Measurements from ENCODE around the gene RTN4R. TPM values are rescaled to one million over a fixed set of nuclear protein-coding genes. Genes with fewer than 3 reads are reported as not detected.
"Not testable (repeated sequence)": the region's sequence is repeated elsewhere in the genome, so short reads cannot be mapped to it uniquely, and the experiment has no call there.

The RTN4R gene
- polyA plus RNA-seq, 2 donors = 1.9 to 2.5 TPM

- H3K27ac ChIP-seq (ENCODE audit: low read depth in 2 of 2, low read length in 1 of 2) = no peak overlapping the region
- H3K4me1 ChIP-seq (ENCODE audit: control insufficient read depth in 2 of 2, insufficient read depth in 2 of 2, low read length in 1 of 2) = peaks cover 6 to 11% of the 10 kb centered on the region in 2 donors
- H3K9me3 ChIP-seq (ENCODE audit: control insufficient read depth in 2 of 2, insufficient read depth in 1 of 2, low read depth in 1 of 2, low read length in 1 of 2) = no peaks in the 10 kb centered on the region
- 80 to 82% methylated on average over 14 of the region's 14 CpGs for WGBS, 2 donors
- peaks cover 0 to 2% of the 10 kb centered on the region in 2 donors for H3K36me3 ChIP-seq (ENCODE audit: control insufficient read depth in 2 of 2, insufficient read depth in 2 of 2, low read length in 1 of 2)
- no peaks in the 10 kb centered on the region for H3K27me3 ChIP-seq (ENCODE audit: control insufficient read depth in 1 of 2, insufficient read depth in 2 of 2, low read length in 2 of 2)
- no peak overlapping the region for H3K4me3 ChIP-seq (ENCODE audit: low read depth in 1 of 2, low read length in 2 of 2)
Observed at GRCh38 chr22:20312396-20313191, 44.5 kb upstream of the RTN4R start.

- not testable (repeated sequence) for H3K4me3 ChIP-seq (ENCODE audit: low read depth in 1 of 2, low read length in 2 of 2); H3K36me3 ChIP-seq (ENCODE audit: control insufficient read depth in 2 of 2, insufficient read depth in 2 of 2, low read length in 1 of 2); H3K27ac ChIP-seq (ENCODE audit: low read depth in 2 of 2, low read length in 1 of 2); H3K9me3 ChIP-seq (ENCODE audit: control insufficient read depth in 2 of 2, insufficient read depth in 1 of 2, low read depth in 1 of 2, low read length in 1 of 2); H3K4me1 ChIP-seq (ENCODE audit: control insufficient read depth in 2 of 2, insufficient read depth in 2 of 2, low read length in 1 of 2); H3K27me3 ChIP-seq (ENCODE audit: control insufficient read depth in 1 of 2, insufficient read depth in 2 of 2, low read length in 2 of 2)
- WGBS, 2 donors = 80 to 89% methylated on average over 15 to 18 of the region's 20 CpGs
Observed at GRCh38 chr22:20311249-20312062, 43.3 kb upstream of the RTN4R start.

- not testable (repeated sequence) for H3K27ac ChIP-seq (ENCODE audit: low read depth in 2 of 2, low read length in 1 of 2); H3K9me3 ChIP-seq (ENCODE audit: control insufficient read depth in 2 of 2, insufficient read depth in 1 of 2, low read depth in 1 of 2, low read length in 1 of 2); H3K4me1 ChIP-seq (ENCODE audit: control insufficient read depth in 2 of 2, insufficient read depth in 2 of 2, low read length in 1 of 2); H3K4me3 ChIP-seq (ENCODE audit: low read depth in 1 of 2, low read length in 2 of 2); H3K27me3 ChIP-seq (ENCODE audit: control insufficient read depth in 1 of 2, insufficient read depth in 2 of 2, low read length in 2 of 2); H3K36me3 ChIP-seq (ENCODE audit: control insufficient read depth in 2 of 2, insufficient read depth in 2 of 2, low read length in 1 of 2)
- WGBS, 2 donors = 87 to 91% methylated on average over 6 of the region's 6 CpGs
Observed at GRCh38 chr22:20310773-20311172, 42.7 kb upstream of the RTN4R start.

- H3K9me3 ChIP-seq (ENCODE audit: control insufficient read depth in 2 of 2, insufficient read depth in 1 of 2, low read depth in 1 of 2, low read length in 1 of 2); H3K27ac ChIP-seq (ENCODE audit: low read depth in 2 of 2, low read length in 1 of 2); H3K4me3 ChIP-seq (ENCODE audit: low read depth in 1 of 2, low read length in 2 of 2); H3K4me1 ChIP-seq (ENCODE audit: control insufficient read depth in 2 of 2, insufficient read depth in 2 of 2, low read length in 1 of 2); H3K36me3 ChIP-seq (ENCODE audit: control insufficient read depth in 2 of 2, insufficient read depth in 2 of 2, low read length in 1 of 2); H3K27me3 ChIP-seq (ENCODE audit: control insufficient read depth in 1 of 2, insufficient read depth in 2 of 2, low read length in 2 of 2): not testable (repeated sequence)
- 71 to 83% methylated on average over 3 to 6 of the region's 7 CpGs for WGBS, 2 donors
Observed at GRCh38 chr22:20310180-20310579, 42.1 kb upstream of the RTN4R start.

- whole genome bisulfite sequencing, 2 donors = 63 to 77% methylated on average over 22 of the region's 22 CpGs
- H3K27me3 ChIP-seq (ENCODE audit: control insufficient read depth in 1 of 2, insufficient read depth in 2 of 2, low read length in 2 of 2); H3K4me3 ChIP-seq (ENCODE audit: low read depth in 1 of 2, low read length in 2 of 2); H3K36me3 ChIP-seq (ENCODE audit: control insufficient read depth in 2 of 2, insufficient read depth in 2 of 2, low read length in 1 of 2); H3K9me3 ChIP-seq (ENCODE audit: control insufficient read depth in 2 of 2, insufficient read depth in 1 of 2, low read depth in 1 of 2, low read length in 1 of 2); H3K27ac ChIP-seq (ENCODE audit: low read depth in 2 of 2, low read length in 1 of 2); H3K4me1 ChIP-seq (ENCODE audit: control insufficient read depth in 2 of 2, insufficient read depth in 2 of 2, low read length in 1 of 2): not testable (repeated sequence)
Observed at GRCh38 chr22:20308806-20309650, 40.9 kb upstream of the RTN4R start.

- H3K4me1 ChIP-seq (ENCODE audit: control insufficient read depth in 2 of 2, insufficient read depth in 2 of 2, low read length in 1 of 2); H3K27ac ChIP-seq (ENCODE audit: low read depth in 2 of 2, low read length in 1 of 2); H3K27me3 ChIP-seq (ENCODE audit: control insufficient read depth in 1 of 2, insufficient read depth in 2 of 2, low read length in 2 of 2); H3K4me3 ChIP-seq (ENCODE audit: low read depth in 1 of 2, low read length in 2 of 2); H3K9me3 ChIP-seq (ENCODE audit: control insufficient read depth in 2 of 2, insufficient read depth in 1 of 2, low read depth in 1 of 2, low read length in 1 of 2); H3K36me3 ChIP-seq (ENCODE audit: control insufficient read depth in 2 of 2, insufficient read depth in 2 of 2, low read length in 1 of 2): not testable (repeated sequence)
- WGBS, 2 donors = 73 to 82% methylated on average over 12 to 14 of the region's 14 CpGs
Observed at GRCh38 chr22:20307448-20308447, 39.6 kb upstream of the RTN4R start.

- 88 to 91% methylated on average over 12 to 21 of the region's 21 CpGs for WGBS, 2 donors
- H3K27me3 ChIP-seq (ENCODE audit: control insufficient read depth in 1 of 2, insufficient read depth in 2 of 2, low read length in 2 of 2); H3K36me3 ChIP-seq (ENCODE audit: control insufficient read depth in 2 of 2, insufficient read depth in 2 of 2, low read length in 1 of 2); H3K4me3 ChIP-seq (ENCODE audit: low read depth in 1 of 2, low read length in 2 of 2); H3K9me3 ChIP-seq (ENCODE audit: control insufficient read depth in 2 of 2, insufficient read depth in 1 of 2, low read depth in 1 of 2, low read length in 1 of 2); H3K4me1 ChIP-seq (ENCODE audit: control insufficient read depth in 2 of 2, insufficient read depth in 2 of 2, low read length in 1 of 2); H3K27ac ChIP-seq (ENCODE audit: low read depth in 2 of 2, low read length in 1 of 2): not testable (repeated sequence)
Observed at GRCh38 chr22:20306646-20307447, 38.7 kb upstream of the RTN4R start.

GRCh38 chr22:20305894-20306645 is 38.0 kb upstream of the RTN4R start:
- Histone ChIP-seq H3K4me1 (ENCODE audit: control insufficient read depth in 2 of 2, insufficient read depth in 2 of 2, low read length in 1 of 2) (peaks cover 0 to 8% of the 10 kb centered on the region in 2 donors), H3K4me3 (ENCODE audit: low read depth in 1 of 2, low read length in 2 of 2) (no peak overlapping the region), H3K27me3 (ENCODE audit: control insufficient read depth in 1 of 2, insufficient read depth in 2 of 2, low read length in 2 of 2) (no peaks in the 10 kb centered on the region), H3K9me3 (ENCODE audit: control insufficient read depth in 2 of 2, insufficient read depth in 1 of 2, low read depth in 1 of 2, low read length in 1 of 2) (no peaks in the 10 kb centered on the region), H3K36me3 (ENCODE audit: control insufficient read depth in 2 of 2, insufficient read depth in 2 of 2, low read length in 1 of 2) (no peaks in the 10 kb centered on the region), H3K27ac (ENCODE audit: low read depth in 2 of 2, low read length in 1 of 2) (no peak overlapping the region)
- 76 to 79% methylated on average over 17 to 21 of the region's 21 CpGs for WGBS, 2 donors

Measured in esophagus (tissue), 2 donors.